ENCODE measurements around the gene RXRB.

The RXRB gene

DNA sequence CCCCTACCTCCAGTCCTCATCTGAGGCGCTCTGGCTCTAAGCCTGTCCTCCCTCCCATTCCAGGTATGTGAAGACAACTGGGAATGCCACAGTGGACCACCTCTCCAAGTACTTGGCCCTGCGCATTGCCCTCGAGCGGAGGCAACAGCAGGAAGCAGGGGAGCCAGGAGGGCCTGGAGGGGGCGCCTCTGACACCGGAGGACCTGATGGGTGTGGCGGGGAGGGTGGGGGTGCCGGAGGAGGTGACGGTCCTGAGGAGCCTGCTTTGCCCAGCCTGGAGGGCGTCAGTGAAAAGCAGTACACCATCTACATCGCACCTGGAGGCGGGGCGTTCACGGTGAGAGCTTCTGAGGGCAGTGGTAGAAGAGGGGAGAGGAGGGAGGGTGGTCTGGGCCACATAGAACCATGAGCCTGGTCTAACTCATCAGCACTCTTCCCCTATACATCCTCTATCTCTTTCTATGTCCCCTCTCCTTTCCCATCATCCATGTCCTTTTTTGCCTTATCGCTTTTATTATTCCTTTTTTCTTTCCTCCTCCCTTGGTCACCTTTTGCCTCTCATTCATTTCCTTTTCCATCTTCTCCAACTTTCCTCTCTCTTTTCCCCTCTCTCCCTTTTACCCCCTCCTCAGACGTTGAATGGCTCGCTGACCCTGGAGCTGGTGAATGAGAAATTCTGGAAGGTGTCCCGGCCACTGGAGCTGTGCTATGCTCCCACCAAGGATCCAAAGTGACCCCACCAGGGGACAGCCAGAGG is 11.4 kb upstream of the RXRB start:
- no peak overlapping the region for H3K9ac ChIP-seq (ENCODE audit: insufficient read length, low read depth)
- peaks cover 21% of the 10 kb centered on the region for H3K36me3 ChIP-seq (ENCODE audit: insufficient read depth, insufficient read length, low read length)
- H3K4me1 ChIP-seq (ENCODE audit: insufficient read depth, insufficient read length): peaks cover 5% of the 10 kb centered on the region
- no peak for DNase-seq (ENCODE audit: low read depth, low spot score)
- no peaks in the 10 kb centered on the region for H3K9me3 ChIP-seq (ENCODE audit: insufficient read depth, low read length)
- peaks cover 69% of the 10 kb centered on the region for H3K27me3 ChIP-seq (ENCODE audit: insufficient read depth, insufficient read length)
- H3K4me3 ChIP-seq (ENCODE audit: insufficient read length, low read depth): no peak overlapping the region
- no peak for TF ChIP-seq ZNF274 (IDR thresholded peaks at IDR 0.05; ENCODE audit: low read depth, low read length)
- no peak for TF ChIP-seq SUZ12 (IDR thresholded peaks at IDR 0.05; ENCODE audit: extremely low read depth, insufficient read depth, insufficient read length)
- no peak for TF ChIP-seq YY1 (IDR thresholded peaks at IDR 0.05; ENCODE audit: insufficient read depth, insufficient read length)

DNA sequence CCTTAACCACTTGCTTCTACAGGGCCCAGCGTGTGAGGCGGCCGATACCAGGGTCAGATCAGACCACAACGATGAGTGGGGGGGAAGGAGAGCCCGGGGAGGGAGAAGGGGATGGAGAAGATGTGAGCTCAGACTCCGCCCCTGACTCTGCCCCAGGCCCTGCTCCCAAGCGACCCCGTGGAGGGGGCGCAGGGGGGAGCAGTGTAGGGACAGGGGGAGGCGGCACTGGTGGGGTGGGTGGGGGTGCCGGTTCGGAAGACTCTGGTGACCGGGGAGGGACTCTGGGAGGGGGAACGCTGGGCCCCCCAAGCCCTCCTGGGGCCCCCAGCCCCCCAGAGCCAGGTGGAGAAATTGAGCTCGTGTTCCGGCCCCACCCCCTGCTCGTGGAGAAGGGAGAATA is 10.7 kb upstream of the RXRB start:
- no peak for DNase-seq (ENCODE audit: low read depth, low spot score)
- Histone ChIP-seq H3K9me3 (ENCODE audit: insufficient read depth, low read length) (no peaks in the 10 kb centered on the region), H3K4me1 (ENCODE audit: insufficient read depth, insufficient read length) (peaks cover 3% of the 10 kb centered on the region), H3K36me3 (ENCODE audit: insufficient read depth, insufficient read length, low read length) (peaks cover 21% of the 10 kb centered on the region), H3K27me3 (ENCODE audit: insufficient read depth, insufficient read length) (peaks cover 69% of the 10 kb centered on the region), H3K4me3 (ENCODE audit: insufficient read length, low read depth) (no peak overlapping the region), H3K9ac (ENCODE audit: insufficient read length, low read depth) (no peak overlapping the region)
- TF ChIP-seq YY1 (IDR thresholded peaks at IDR 0.05; ENCODE audit: insufficient read depth, insufficient read length) (no peak), SUZ12 (IDR thresholded peaks at IDR 0.05; ENCODE audit: extremely low read depth, insufficient read depth, insufficient read length) (no peak), ZNF274 (IDR thresholded peaks at IDR 0.05; ENCODE audit: low read depth, low read length) (no peak)

DNA sequence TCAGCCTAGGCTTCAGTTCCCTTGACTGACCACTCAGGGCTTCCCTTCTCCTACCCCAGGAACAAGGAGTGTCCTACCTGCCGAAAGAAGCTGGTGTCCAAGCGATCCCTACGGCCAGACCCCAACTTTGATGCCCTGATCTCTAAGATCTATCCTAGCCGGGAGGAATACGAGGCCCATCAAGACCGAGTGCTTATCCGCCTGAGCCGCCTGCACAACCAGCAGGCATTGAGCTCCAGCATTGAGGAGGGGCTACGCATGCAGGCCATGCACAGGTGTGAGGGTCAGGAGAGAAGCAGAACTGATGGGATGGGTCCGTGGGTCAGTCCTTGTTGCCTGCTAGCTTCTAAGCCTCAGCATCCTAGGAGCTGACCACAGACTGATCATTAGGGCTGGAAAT is 9.4 kb upstream of the RXRB start:
- DNase-seq (ENCODE audit: low read depth, low spot score): no peak
- peaks cover 4% of the 10 kb centered on the region for H3K4me1 ChIP-seq (ENCODE audit: insufficient read depth, insufficient read length)
- TF ChIP-seq SUZ12 (IDR thresholded peaks at IDR 0.05; ENCODE audit: extremely low read depth, insufficient read depth, insufficient read length): no peak
- no peaks in the 10 kb centered on the region for H3K9me3 ChIP-seq (ENCODE audit: insufficient read depth, low read length)
- H3K36me3 ChIP-seq (ENCODE audit: insufficient read depth, insufficient read length, low read length): peaks cover 21% of the 10 kb centered on the region
- peaks cover 59% of the 10 kb centered on the region for H3K27me3 ChIP-seq (ENCODE audit: insufficient read depth, insufficient read length)
- H3K4me3 ChIP-seq (ENCODE audit: insufficient read length, low read depth): no peak overlapping the region
- H3K9ac ChIP-seq (ENCODE audit: insufficient read length, low read depth): no peak overlapping the region

DNA sequence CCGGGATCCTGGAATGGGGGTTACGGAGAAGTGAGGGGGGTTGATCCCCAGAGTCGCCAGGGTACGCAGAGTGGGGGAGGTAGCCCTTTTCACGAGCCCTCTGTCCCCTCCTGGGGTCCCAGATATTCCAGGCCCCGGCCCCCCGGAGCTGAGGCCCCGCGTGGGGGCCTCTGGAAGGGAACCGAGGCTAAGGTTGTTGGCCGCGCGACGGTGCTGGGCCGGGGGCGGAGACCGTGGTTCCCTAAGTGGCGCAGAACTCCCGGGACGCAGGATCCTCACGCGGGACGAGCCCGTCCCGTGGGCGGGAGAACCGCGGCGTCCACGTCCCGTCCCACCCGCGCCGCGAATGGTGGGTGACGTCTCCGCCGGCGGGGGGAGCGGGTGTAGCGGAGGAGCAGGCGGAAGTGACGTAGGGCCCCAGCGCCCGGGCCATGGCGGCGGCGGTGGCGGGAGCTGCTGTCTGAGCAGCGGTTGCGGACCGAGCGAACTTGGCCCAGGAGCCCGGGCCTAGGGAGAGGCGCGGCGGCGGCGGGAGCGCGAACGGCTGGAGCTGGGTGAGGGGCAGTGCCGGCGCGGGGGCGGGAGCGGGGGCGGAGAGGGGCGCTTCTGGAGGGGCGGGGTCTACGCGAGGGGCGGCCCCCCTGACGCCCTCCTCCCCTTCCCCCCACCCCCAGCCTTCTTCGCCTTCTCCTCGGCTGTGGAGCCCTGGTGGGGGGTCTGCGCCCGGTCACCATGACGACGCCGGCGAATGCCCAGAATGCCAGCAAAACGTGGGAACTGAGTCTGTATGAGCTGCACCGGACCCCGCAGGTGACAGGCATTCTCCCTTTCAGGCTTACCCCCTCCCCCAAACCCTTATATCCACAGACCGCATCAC is 7.9 kb upstream of the RXRB start, which contains the start of gene RING1:
Gene RING1 (plus strand): TSS at position 410 of the 877 bp plus-strand sequence. CDS start 323 bp downstream, at position 733.
- peak within 1 kb of the TSS; percentile 90 for H3K9ac ChIP-seq (ENCODE audit: insufficient read length, low read depth)
- H3K4me1 ChIP-seq (ENCODE audit: insufficient read depth, insufficient read length): peaks cover 6% of the 10 kb centered on the region
- peaks cover 44% of the 10 kb centered on the region for H3K27me3 ChIP-seq (ENCODE audit: insufficient read depth, insufficient read length)
- no peaks in the 10 kb centered on the region for H3K9me3 ChIP-seq (ENCODE audit: insufficient read depth, low read length)
- no peak for DNase-seq (ENCODE audit: low read depth, low spot score)
- H3K36me3 ChIP-seq (ENCODE audit: insufficient read depth, insufficient read length, low read length): peaks cover 30% of the 10 kb centered on the region
- TF ChIP-seq ZNF274 (IDR thresholded peaks at IDR 0.05; ENCODE audit: low read depth, low read length) (no peak), SUZ12 (IDR thresholded peaks at IDR 0.05; ENCODE audit: extremely low read depth, insufficient read depth, insufficient read length) (no peak), YY1 (IDR thresholded peaks at IDR 0.05; ENCODE audit: insufficient read depth, insufficient read length) (no peak)
- peak within 1 kb of the TSS; percentile 68 for H3K4me3 ChIP-seq (ENCODE audit: insufficient read length, low read depth)

DNA sequence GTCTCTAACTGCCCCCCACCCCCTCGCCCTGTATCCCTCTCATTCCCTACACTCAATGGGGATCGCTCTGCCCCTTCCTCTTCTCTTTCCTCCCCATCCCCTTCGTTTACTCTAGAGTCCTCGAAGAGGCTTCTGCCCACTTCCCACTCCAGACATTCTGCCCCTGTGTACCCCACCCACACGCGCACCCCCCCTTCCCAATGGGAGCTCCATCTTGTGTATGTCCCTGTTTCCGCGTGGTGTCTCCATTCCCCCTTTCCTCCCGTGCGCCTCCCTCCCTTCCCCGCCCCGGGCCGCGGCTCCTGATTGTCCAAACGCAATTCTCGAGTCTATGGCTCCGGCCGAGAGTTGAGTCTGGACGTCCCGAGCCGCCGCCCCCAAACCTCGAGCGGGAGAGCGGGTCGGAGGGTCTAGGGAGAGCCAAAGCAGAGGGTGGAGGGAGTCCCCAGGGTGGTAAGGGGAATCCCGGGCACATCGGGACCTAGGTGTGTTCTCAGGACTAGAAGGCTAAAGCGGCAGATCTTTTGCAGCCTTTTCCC is 7.2 kb upstream of the RXRB start:
- Histone ChIP-seq H3K4me3 (ENCODE audit: insufficient read length, low read depth) (peak overlapping the region; percentile 68), H3K27me3 (ENCODE audit: insufficient read depth, insufficient read length) (peaks cover 36% of the 10 kb centered on the region)

DNA sequence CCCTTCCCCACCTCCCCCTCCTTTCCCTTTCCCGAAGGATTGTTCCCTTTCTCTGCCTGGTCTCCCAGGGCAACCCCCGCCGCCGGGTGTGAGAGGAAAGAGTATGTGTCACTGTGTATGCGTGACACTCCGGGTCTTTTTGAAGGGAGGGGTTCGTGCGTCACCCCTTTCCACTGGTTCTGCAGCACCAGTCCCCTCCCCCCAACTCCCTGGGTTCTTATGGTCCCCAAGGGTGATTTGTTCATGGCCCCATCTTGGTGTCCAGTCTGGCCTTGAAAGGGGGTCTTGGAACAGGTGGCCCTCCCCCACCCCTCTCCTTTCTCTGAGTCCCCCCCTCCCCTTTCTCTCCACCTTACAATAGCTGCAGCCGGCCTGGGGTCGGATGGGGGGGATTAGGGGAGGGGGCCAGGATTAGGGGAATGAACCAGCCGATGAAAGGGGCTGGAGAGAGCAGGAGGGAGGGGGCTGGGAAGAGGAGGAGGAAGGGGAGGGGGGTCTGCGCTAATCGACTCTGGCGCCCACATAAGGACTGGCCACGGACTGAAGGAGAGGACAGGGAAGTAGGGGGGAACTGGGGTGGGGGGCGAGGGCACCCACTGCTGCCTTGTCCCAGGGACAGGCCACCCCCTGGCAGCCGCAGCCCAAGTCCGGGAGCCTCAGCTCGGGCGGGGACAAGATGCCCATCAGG is 6.5 kb upstream of the RXRB start:
- H3K27me3 ChIP-seq (ENCODE audit: insufficient read depth, insufficient read length): peaks cover 30% of the 10 kb centered on the region
- TF ChIP-seq YY1 (IDR thresholded peaks at IDR 0.05; ENCODE audit: insufficient read depth, insufficient read length): no peak
- TF ChIP-seq SUZ12 (IDR thresholded peaks at IDR 0.05; ENCODE audit: extremely low read depth, insufficient read depth, insufficient read length): no peak
- TF ChIP-seq ZNF274 (IDR thresholded peaks at IDR 0.05; ENCODE audit: low read depth, low read length): no peak
- peaks cover 40% of the 10 kb centered on the region for H3K36me3 ChIP-seq (ENCODE audit: insufficient read depth, insufficient read length, low read length)
- peak overlapping the region; percentile 90 for H3K9ac ChIP-seq (ENCODE audit: insufficient read length, low read depth)
- H3K4me1 ChIP-seq (ENCODE audit: insufficient read depth, insufficient read length): peaks cover 6% of the 10 kb centered on the region
- no peak for DNase-seq (ENCODE audit: low read depth, low spot score)
- peak overlapping the region; percentile 68 for H3K4me3 ChIP-seq (ENCODE audit: insufficient read length, low read depth)
- H3K9me3 ChIP-seq (ENCODE audit: insufficient read depth, low read length): no peaks in the 10 kb centered on the region

More for the DNA sequence above, 7.2 kb upstream of the RXRB start:
- Histone ChIP-seq H3K9ac (ENCODE audit: insufficient read length, low read depth) (peak overlapping the region; percentile 90), H3K4me1 (ENCODE audit: insufficient read depth, insufficient read length) (peaks cover 6% of the 10 kb centered on the region), H3K36me3 (ENCODE audit: insufficient read depth, insufficient read length, low read length) (peaks cover 37% of the 10 kb centered on the region), H3K9me3 (ENCODE audit: insufficient read depth, low read length) (no peaks in the 10 kb centered on the region)
- no peak for DNase-seq (ENCODE audit: low read depth, low spot score)
- TF ChIP-seq SUZ12 (IDR thresholded peaks at IDR 0.05; ENCODE audit: extremely low read depth, insufficient read depth, insufficient read length): no peak
- TF ChIP-seq YY1 (IDR thresholded peaks at IDR 0.05; ENCODE audit: insufficient read depth, insufficient read length): no peak
- no peak for TF ChIP-seq ZNF274 (IDR thresholded peaks at IDR 0.05; ENCODE audit: low read depth, low read length)

Measured in NT2/D1 (cell line).